H1 (cell line): ENCODE data around the gene GNGT2. TPM values are rescaled to one million over a fixed set of nuclear protein-coding genes. Genes with fewer than 3 reads are reported as not detected.
A peak's percentile ranks its signal among the peaks of the same experiment; 100 is the strongest.

ENCODE experiments used
- CTCF ChIA-PET: fragments of 300-600 bp; sonication (Branson Sonifier 250); formaldehyde crosslinking; loops from one replicate; lab custom pipeline; 2021; ENCODE audit not compliant: partially characterized antibody; lab: Charles Lee
- POLR2A ChIA-PET: fragments of 300-600 bp; sonication (Branson Sonifier 250); formaldehyde crosslinking; loops from one replicate; lab custom pipeline; 2021; ENCODE audit warnings: inconsistent platforms; ENCODE audit not compliant: partially characterized antibody; lab: Charles Lee
- DNase-seq, 2 experiments: peaks; one replicate each; pipeline versions ENCODE4 v3.0.0 to v3.0.0-alpha.2; 2010 to 2022; ENCODE audit warnings: low spot score in 2 of 2, low read depth in 1 of 2, mixed read lengths in 1 of 2
- FAIRE-seq: peaks from 2 replicates; lab custom pipeline; 2011; peaks lifted over from hg19 to GRCh38; lab: Jason Lieb, UNC
- H2AFZ ChIP-seq: 2 replicates; pipeline ENCODE4 v1.8.1; 2012; ENCODE audit warnings: low read length, inconsistent platforms
- H2AK5ac ChIP-seq: 2 replicates; pipeline ENCODE4 v1.6.1; 2013; ENCODE audit warnings: low read depth, low read length
- H2BK120ac ChIP-seq: replicated peaks from 2 replicates; pipeline ENCODE3; 2013; ENCODE audit warnings: low read depth, low read length, inconsistent platforms
- H2BK12ac ChIP-seq: 2 replicates; pipeline ENCODE4 v1.6.1; 2013; ENCODE audit warnings: low read depth, low read length
- H2BK15ac ChIP-seq: 2 replicates; pipeline ENCODE4 v1.6.1; 2013; ENCODE audit warnings: low read length
- H2BK20ac ChIP-seq: 2 replicates; pipeline ENCODE4 v1.6.1; 2013; ENCODE audit warnings: low read length
- H2BK5ac ChIP-seq: 2 replicates; pipeline ENCODE4 v1.6.1; 2013; ENCODE audit warnings: low read depth, low read length
- H3K14ac ChIP-seq: 2 replicates; pipeline ENCODE4 v1.6.1; 2013; ENCODE audit warnings: inconsistent platforms; ENCODE audit not compliant: insufficient read length
- H3K18ac ChIP-seq: 2 replicates; pipeline ENCODE4 v1.6.1; 2013; ENCODE audit warnings: low read length; ENCODE audit errors: extremely low read depth
- H3K23ac ChIP-seq: 2 replicates; pipeline ENCODE4 v1.6.1; 2013; ENCODE audit warnings: inconsistent platforms; ENCODE audit not compliant: insufficient read length
- H3K23me2 ChIP-seq: 2 replicates; pipeline ENCODE4 v1.6.1; 2013; ENCODE audit warnings: low read depth, low read length
- H3K27ac ChIP-seq: 2 replicates; pipeline ENCODE4 v1.6.1; 2011; ENCODE audit warnings: low read depth, low read length, inconsistent platforms
- H3K27me3 ChIP-seq, 4 experiments: replicated peaks in 1 of 4; 1 replicate in 1 of 4; 2 replicates in 3 of 4; pipeline versions ENCODE4 v1.6.1 to v1.8.1; 2011 to 2013; ENCODE audit warnings: low read length in 3 of 4, mild to moderate bottlenecking in 3 of 4, inconsistent platforms in 2 of 4, mixed read lengths in 2 of 4, moderate library complexity in 1 of 4; ENCODE audit not compliant: control insufficient read depth in 3 of 4, insufficient read depth in 3 of 4; ENCODE audit errors: extremely low read depth in 1 of 4
- H3K36me3 ChIP-seq, 4 experiments: 2 replicates each; pipeline versions ENCODE4 v1.6.1 to v1.8.1; 2011 to 2013; ENCODE audit warnings: mild to moderate bottlenecking in 4 of 4, low read length in 3 of 4, moderate library complexity in 2 of 4, control low read depth in 1 of 4, inconsistent platforms in 1 of 4; ENCODE audit not compliant: insufficient read depth in 4 of 4, control insufficient read depth in 2 of 4
- H3K4ac ChIP-seq: replicated peaks from 2 replicates; pipeline ENCODE3; 2013; ENCODE audit warnings: low read length, low read depth, mixed read lengths, inconsistent platforms; ENCODE audit not compliant: insufficient read length
- H3K4me1 ChIP-seq, 4 experiments: replicated peaks in 1 of 4; 1 replicate in 1 of 4; 2 replicates in 3 of 4; pipeline versions ENCODE4 v1.6.1 to v1.8.1; 2011 to 2013; ENCODE audit warnings: low read length in 3 of 4, inconsistent platforms in 2 of 4, mixed read lengths in 1 of 4; ENCODE audit not compliant: insufficient read depth in 4 of 4, control insufficient read depth in 3 of 4
- H3K4me2 ChIP-seq, 2 experiments: 2 replicates each; pipeline versions ENCODE4 v1.6.1 to v1.8.1; 2011 to 2013; ENCODE audit warnings: low read depth in 2 of 2, low read length in 2 of 2, control low read depth in 1 of 2, inconsistent platforms in 1 of 2, mild to moderate bottlenecking in 1 of 2; ENCODE audit not compliant: insufficient read depth in 1 of 2
- H3K4me3 ChIP-seq, 4 experiments: fragments of 200-600, 300-600 bp in 1 of 4; sonication (generic), shearing (Covaris generic), sonication (Bioruptor Twin) in 1 of 4; 2 replicates each; pipeline versions ENCODE4 v1.5.1 to v1.8.1; 2011 to 2016; ENCODE audit warnings: low read length in 4 of 4, low read depth in 3 of 4, control low read depth in 2 of 4, inconsistent platforms in 2 of 4, mild to moderate bottlenecking in 2 of 4, mixed read lengths in 1 of 4, moderate library complexity in 1 of 4; ENCODE audit not compliant: insufficient read depth in 2 of 4; ENCODE audit errors: extremely low read depth in 1 of 4
- H3K56ac ChIP-seq: replicated peaks from 2 replicates; pipeline ENCODE3; 2013; ENCODE audit warnings: low read depth, mild to moderate bottlenecking, mixed read lengths, low read length, inconsistent platforms; ENCODE audit not compliant: insufficient read length
- H3K79me1 ChIP-seq: 2 replicates; pipeline ENCODE4 v1.6.1; 2013; ENCODE audit warnings: low read depth, low read length, control low read depth
- H3K79me2 ChIP-seq, 2 experiments: 2 replicates each; pipeline versions ENCODE4 v1.6.1 to v1.8.1; 2012 to 2013; ENCODE audit warnings: low read length in 2 of 2, mild to moderate bottlenecking in 2 of 2, inconsistent platforms in 1 of 2; ENCODE audit not compliant: insufficient read depth in 2 of 2, control insufficient read depth in 1 of 2
- H3K9ac ChIP-seq, 4 experiments: replicated peaks in 1 of 4; 1 replicate in 1 of 4; 2 replicates in 3 of 4; pipeline versions ENCODE4 v1.6.1 to v1.8.1; 2011 to 2013; ENCODE audit warnings: low read depth in 3 of 4, low read length in 3 of 4, control low read depth in 2 of 4, mild to moderate bottlenecking in 2 of 4, moderate library complexity in 2 of 4, inconsistent platforms in 1 of 4; ENCODE audit errors: extremely low read depth in 1 of 4
- H3K9me3 ChIP-seq, 2 experiments: 2 replicates each; pipeline versions ENCODE4 v1.6.1 to v1.8.1; 2012 to 2013; ENCODE audit warnings: mild to moderate bottlenecking in 2 of 2, moderate library complexity in 2 of 2, control low read depth in 1 of 2, inconsistent platforms in 1 of 2, low read depth in 1 of 2, low read length in 1 of 2, mixed read lengths in 1 of 2; ENCODE audit not compliant: insufficient read depth in 2 of 2
- H4K20me1 ChIP-seq, 2 experiments: replicated peaks in 1 of 2; 2 replicates each; pipeline versions ENCODE3 to v1.8.1; 2011 to 2013; ENCODE audit warnings: inconsistent platforms in 2 of 2, low read length in 2 of 2, mild to moderate bottlenecking in 1 of 2; ENCODE audit not compliant: insufficient read depth in 2 of 2, control insufficient read depth in 1 of 2
- H4K5ac ChIP-seq: 2 replicates; pipeline ENCODE4 v1.6.1; 2013; ENCODE audit warnings: low read length, low read depth, mixed read lengths, inconsistent platforms; ENCODE audit not compliant: insufficient read length
- H4K8ac ChIP-seq: 2 replicates; pipeline ENCODE4 v1.8.0; 2013; ENCODE audit warnings: mild to moderate bottlenecking, moderate library complexity, low read length, inconsistent platforms; ENCODE audit not compliant: insufficient read depth; ENCODE audit errors: extremely low read depth
- H4K91ac ChIP-seq: replicated peaks from 2 replicates; pipeline ENCODE3; 2013; ENCODE audit warnings: low read length, mixed read lengths, inconsistent platforms; ENCODE audit not compliant: insufficient read length
- EZH2 ChIP-seq: fragments of 200-600 bp; sonication (generic); IDR thresholded peaks from 2 replicates; pipeline ENCODE4 v1.7.1; 2012; ENCODE audit warnings: low read depth, mild to moderate bottlenecking, moderate library complexity, low read length, inconsistent platforms; ENCODE audit not compliant: severe bottlenecking
- KDM1A ChIP-seq: fragments of 200-600, 300-600 bp; sonication (generic); IDR thresholded peaks from 2 replicates; pipeline ENCODE4 v1.7.1; 2016; ENCODE audit warnings: mild to moderate bottlenecking, low read length, borderline replicate concordance
- KDM5A ChIP-seq: fragments of 200-600 bp; IDR thresholded peaks from 2 replicates; pipeline ENCODE4 v1.7.1; 2012; ENCODE audit warnings: mild to moderate bottlenecking, low read length, inconsistent platforms, mixed read lengths
- WGBS, 2 experiments: shearing (Covaris generic) in 1 of 2; methylation state at CpG; one replicate each; pipeline versions ENCODE4 v1.1.6 to v1.1.7; 2013 to 2015; ENCODE audit warnings: low lambda C conversion rate in 2 of 2, mixed read lengths in 2 of 2, inconsistent platforms in 1 of 2, low coverage in 1 of 2, missing lambda C conversion rate in 1 of 2; ENCODE audit not compliant: insufficient replicate concordance in 2 of 2, insufficient coverage in 1 of 2, insufficient read length in 1 of 2; ENCODE audit errors: extremely low coverage in 1 of 2, missing lambda C conversion rate in 1 of 2; 5-methylcytosine and 5-hydroxymethylcytosine counted together
- polyA plus RNA-seq, 7 experiments: library from polyadenylated mRNA; depleted of rRNA in 3 of 7; stranded (reverse) in 5 of 7; unstranded in 2 of 7; fragments of >200 nt in 5 of 7; fragments of 200-250 nt in 2 of 7; gene quantifications; 1 replicate in 5 of 7; 2 replicates in 1 of 7; 4 replicates in 1 of 7; pipeline versions ENCODE4 v1.2.1 to v1.2.3, GENCODE V29; 2011 to 2013; ENCODE audit warnings: missing spikeins in 2 of 7, mixed read lengths in 2 of 7
- total RNA-seq: library from RNA; stranded (reverse); fragmentation: NEBNext Ultra II Directional; extraction: Animal tissue kit (Norgen Biotek cat#: 25700); gene quantifications from 2 replicates; pipeline ENCODE4 v1.2.1, GENCODE V29; 2021

The GNGT2 gene
- total and polyA plus RNA-seq, 2 of the 8 experiments (the other 6 are each of a cell fraction or from before 2014, with no cell fraction given): 1.3 to 1.4 TPM

DNA sequence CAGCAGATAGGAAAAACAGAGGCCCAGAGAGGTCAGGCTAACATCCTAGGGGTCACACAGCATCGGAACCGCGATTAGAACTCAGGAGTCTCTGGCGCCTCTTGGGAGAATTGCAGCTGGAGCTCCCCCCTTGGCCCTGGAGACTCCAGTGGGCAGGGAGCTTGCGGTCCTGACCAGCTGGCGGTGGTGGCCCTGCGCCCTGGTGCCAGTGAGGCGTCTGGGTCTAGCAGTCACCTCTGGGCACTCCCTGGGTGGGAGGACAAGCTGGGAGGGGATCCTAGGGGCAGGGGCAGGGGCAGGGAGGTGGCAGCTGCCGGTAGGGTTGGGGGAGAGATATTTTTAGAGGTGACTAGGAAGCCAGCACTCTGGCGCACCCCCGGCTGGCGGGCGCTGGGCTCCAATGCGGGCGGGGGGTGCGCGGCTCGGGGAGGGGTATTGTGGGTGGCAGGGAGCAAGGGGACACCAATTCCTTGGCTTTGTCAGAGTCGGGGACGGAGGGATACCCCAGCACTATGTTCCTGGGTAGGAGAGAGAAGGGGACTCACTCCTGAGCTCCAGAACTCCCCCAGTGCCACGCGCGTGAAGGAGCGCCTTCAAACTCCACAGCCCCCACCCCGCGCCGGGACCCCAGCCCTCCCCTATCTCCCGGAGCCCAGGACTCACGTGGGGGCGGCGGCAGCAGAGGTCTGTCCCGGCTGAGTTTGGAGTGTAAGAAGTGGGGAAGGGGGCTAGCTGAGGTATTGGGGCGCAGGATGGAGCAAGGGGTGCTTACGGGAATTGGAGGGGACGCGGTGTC is 19.6 kb upstream of the GNGT2 start:
- POLR2A ChIA-PET: interaction anchor here (0.5 to 1.6 kb wide), 6 partner anchors 12 to 179 kb away, joined by 3 to 6 read pairs (median 3); no protein-coding TSS in a partner anchor
- 27% methylated on average over 8 of the region's 36 CpGs; no CpG with 5 or more reads in 1 of the 2 experiments for WGBS, 2 experiments

More for the DNA sequence above, 19.6 kb upstream of the GNGT2 start:
- Histone ChIP-seq H2BK15ac (no peak overlapping the region), H3K79me2 (no peaks in the 10 kb centered on the region), H3K56ac (no peak overlapping the region), H3K36me3 (no peaks in the 10 kb centered on the region), H3K4me1 (peaks cover 0 to 2% (median 0%) of the 10 kb centered on the region in 4 experiments; a peak in 1 of 7 replicates), H3K14ac (no peak overlapping the region), H3K27me3 (peaks cover 14 to 50% (median 41%) of the 10 kb centered on the region in 4 experiments), H3K27ac (no peak overlapping the region), H3K4me2 (peak overlapping the region; percentile 74 to 83), H2AFZ (no peak overlapping the region), H4K5ac (no peak overlapping the region), H3K4me3 (peak overlapping the region; percentile 69 to 82 (median 76)), H2BK12ac (no peak overlapping the region), H2BK20ac (no peak overlapping the region), H3K79me1 (no peaks in the 10 kb centered on the region), H3K23ac (no peak overlapping the region), H3K9ac (no peak overlapping the region; a peak in 1 of 7 replicates), H2AK5ac (no peak overlapping the region), H3K4ac (no peak overlapping the region), H3K9me3 (no peaks in the 10 kb centered on the region), H4K91ac (no peak overlapping the region), H3K18ac (no peak overlapping the region), H3K23me2 (peaks cover 14% of the 10 kb centered on the region), H4K20me1 (no peaks in the 10 kb centered on the region), H2BK5ac (no peak overlapping the region), H2BK120ac (no peak overlapping the region), H4K8ac (no peak overlapping the region; the same call in none of the 2 replicates)
- FAIRE-seq (no peak), DNase-seq (no peak)
- TF ChIP-seq EZH2: peak; percentile 21
- TF ChIP-seq KDM5A: no peak
- TF ChIP-seq KDM1A: peak; percentile 95
- CTCF ChIA-PET: interaction anchor here (0.7 to 6.5 kb wide), 10 partner anchors 8 to 1026 kb away, joined by 3 to 43 read pairs (median 4); no protein-coding TSS in a partner anchor
